Medulla oblongata (tissue), 1 donor: ENCODE measurements around the gene SFT2D1.
"Not testable (repeated sequence)": the region's sequence is repeated elsewhere in the genome, so short reads cannot be mapped to it uniquely, and the experiment has no call there.

Experiments
- DNase-seq: peaks from one replicate; pipeline ENCODE4 v3.0.0-alpha.2; 2015; ENCODE audit errors: extremely low spot score

Gene SFT2D1

GRCh38 chr6:166364456-166364855 is 22.1 kb upstream of the SFT2D1 start:
- peak; percentile 80 for DNase-seq

GRCh38 chr6:166362427-166362826 is 20.1 kb upstream of the SFT2D1 start:
- DNase-seq = not testable (repeated sequence)

- no peak for DNase-seq
Measured at GRCh38 chr6:166361077-166361429, 18.7 kb upstream of the SFT2D1 start.

- no peak for DNase-seq
Measured at GRCh38 chr6:166360243-166361076, 18.1 kb upstream of the SFT2D1 start.

GRCh38 chr6:166355552-166355951 is 13.2 kb upstream of the SFT2D1 start:
- DNase-seq = no peak

GRCh38 chr6:166354965-166355364 is 12.6 kb upstream of the SFT2D1 start:
- no peak for DNase-seq

GRCh38 chr6:166354143-166354542 is 11.8 kb upstream of the SFT2D1 start:
- no peak for DNase-seq

GRCh38 chr6:166353507-166353906 is 11.2 kb upstream of the SFT2D1 start:
- no peak for DNase-seq

- DNase-seq = no peak
Measured at GRCh38 chr6:166352923-166353322, 10.6 kb upstream of the SFT2D1 start.

GRCh38 chr6:166351715-166352285 is 9.5 kb upstream of the SFT2D1 start:
- DNase-seq = peak; percentile 79

GRCh38 chr6:166348305-166348949 is 6.1 kb upstream of the SFT2D1 start:
- no peak for DNase-seq

GRCh38 chr6:166346965-166347364 is 4.6 kb upstream of the SFT2D1 start:
- no peak for DNase-seq

- DNase-seq = no peak
Measured at GRCh38 chr6:166346449-166346848, 4.1 kb upstream of the SFT2D1 start.

GRCh38 chr6:166345672-166346071 is 3.3 kb upstream of the SFT2D1 start:
- DNase-seq = not testable (repeated sequence)

- DNase-seq = not testable (repeated sequence)
Measured at GRCh38 chr6:166344921-166345320, 2.6 kb upstream of the SFT2D1 start.

- DNase-seq = no peak
Measured at GRCh38 chr6:166344240-166344639, 1.9 kb upstream of the SFT2D1 start.

- DNase-seq = no peak
Measured at GRCh38 chr6:166343150-166343487, 774 bp upstream of the SFT2D1 start.

GRCh38 chr6:166341977-166342348 is 382 bp downstream of the SFT2D1 start:
- DNase-seq = no peak

GRCh38 chr6:166341464-166341863 is 881 bp downstream of the SFT2D1 start:
- DNase-seq = no peak

GRCh38 chr6:166338854-166339253 is 3.5 kb downstream of the SFT2D1 start:
- DNase-seq = no peak

GRCh38 chr6:166336847-166337246 is 5.5 kb downstream of the SFT2D1 start:
- no peak for DNase-seq

GRCh38 chr6:166335378-166336302 is 6.7 kb downstream of the SFT2D1 start:
- DNase-seq = no peak
